Measurements from ENCODE around the gene RPS8.
A peak's percentile ranks its signal among the peaks of the same experiment; 100 is the strongest.

RPS8 gene

GRCh38 chr1:44820328-44821239, 45.2 kb downstream of the RPS8 start (continued):
- TF ChIP-seq ZNF146 (tag by site-specific recombination; IDR thresholded peaks at IDR 0.05) = no peak
- no peak for TF ChIP-seq ZNF48 (tag by site-specific recombination; IDR thresholded peaks at IDR 0.05)
- no peak for TF ChIP-seq KLF10 (tag by site-specific recombination; IDR thresholded peaks at IDR 0.05)
- peak; percentile 48 for TF ChIP-seq ZNF423 (tag by site-specific recombination; IDR thresholded peaks at IDR 0.05)
- no peak for TF ChIP-seq ZNF645 (tag by site-specific recombination; IDR thresholded peaks at IDR 0.05)
- no peak for TF ChIP-seq GLI4 (tag by site-specific recombination; IDR thresholded peaks at IDR 0.05)
- no peak for TF ChIP-seq ZBTB6 (tag by site-specific recombination; IDR thresholded peaks at IDR 0.05)
- no peak for TF ChIP-seq ZNF311 (tag by site-specific recombination; IDR thresholded peaks at IDR 0.05; ENCODE audit: borderline replicate concordance)
- no peak for TF ChIP-seq ZNF157 (tag by site-specific recombination; IDR thresholded peaks at IDR 0.05)
- TF ChIP-seq ZBTB10 (tag by site-specific recombination; IDR thresholded peaks at IDR 0.05) = peak; percentile 52; the same call in 1 of the 2 replicates
- no peak for TF ChIP-seq ZBTB49 (tag by site-specific recombination; IDR thresholded peaks at IDR 0.05; ENCODE audit: low read depth)
- TF ChIP-seq ZNF214 (tag by site-specific recombination; IDR thresholded peaks at IDR 0.05; ENCODE audit: borderline replicate concordance) = no peak
- peak; percentile 38; the same call in 1 of the 2 replicates for TF ChIP-seq HIC1 (tag by site-specific recombination; IDR thresholded peaks at IDR 0.05)
- TF ChIP-seq ZNF707 (tag by site-specific recombination; IDR thresholded peaks at IDR 0.05) = no peak
- TF ChIP-seq ZNF692 (tag by site-specific recombination; IDR thresholded peaks at IDR 0.05) = no peak
- TF ChIP-seq CTCF (tag by site-specific recombination; IDR thresholded peaks at IDR 0.05) = 0 out of 2 replicates have a peak, but pooled peaks have one; percentile 10
- no peak for TF ChIP-seq ZBTB1 (tag by site-specific recombination; IDR thresholded peaks at IDR 0.05)
- no peak for TF ChIP-seq SCRT1 (tag by site-specific recombination; IDR thresholded peaks at IDR 0.05; ENCODE audit: borderline replicate concordance)
- no peak for TF ChIP-seq ZSCAN5A (tag by site-specific recombination; IDR thresholded peaks at IDR 0.05)
- no peak for TF ChIP-seq ZNF449 (tag by site-specific recombination; IDR thresholded peaks at IDR 0.05)
- TF ChIP-seq YY1 (tag by site-specific recombination; IDR thresholded peaks at IDR 0.05) = no peak
- TF ChIP-seq SP7 (tag by site-specific recombination; IDR thresholded peaks at IDR 0.05) = no peak

All from HEK293 (cell line).